ENCODE data around the gene IL1B.

GRCh38 chr2:112828251-112828691, 8.3 kb downstream of the IL1B start:
- TF ChIP-seq POLR2AphosphoS5 (IDR thresholded peaks at IDR 0.05) (no peak), RAD21 (conservative IDR thresholded peaks at IDR 0.05) (no peak), EZH2 (IDR thresholded peaks at IDR 0.05; ENCODE audit: borderline replicate concordance, insufficient read depth, low read length, poor library complexity, severe bottlenecking) (no peak), CTCF (IDR thresholded peaks at IDR 0.05; ENCODE audit: poor library complexity, severe bottlenecking) (no peak), REST (IDR thresholded peaks at IDR 0.05; ENCODE audit: borderline replicate concordance) (no peak), EP300 (conservative IDR thresholded peaks at IDR 0.05; ENCODE audit: poor library complexity, severe bottlenecking) (no peak)
